HG03520 (cell line): ENCODE measurements around the gene CD300A.

ENCODE experiments used
- ATAC-seq: cut with Tn5 transposase; IDR thresholded peaks from one replicate; pipeline ENCODE4 v1.9.1; 2021; ENCODE audit warnings: mild to moderate bottlenecking, moderate library complexity; ENCODE audit not compliant: unreplicated experiment

Gene CD300A

GRCh38 chr17:74439691-74440567 is 26.5 kb upstream of the CD300A start:
- no peak for ATAC-seq

GRCh38 chr17:74441537-74441936 is 24.9 kb upstream of the CD300A start:
- ATAC-seq: no peak

- no peak for ATAC-seq
These were observed 24.2 kb upstream of the CD300A start for GRCh38 chr17:74442291-74442669.

- ATAC-seq: no peak
These were observed 23.5 kb upstream of the CD300A start for GRCh38 chr17:74442670-74443515.

GRCh38 chr17:74443516-74444296 is 22.7 kb upstream of the CD300A start:
- ATAC-seq: no peak

GRCh38 chr17:74444406-74444805 is 22.0 kb upstream of the CD300A start:
- no peak for ATAC-seq

- no peak for ATAC-seq
These were observed 21.3 kb upstream of the CD300A start for GRCh38 chr17:74445158-74445557.

- ATAC-seq: no peak
These were observed 19.6 kb upstream of the CD300A start for GRCh38 chr17:74446551-74447500.

- no peak for ATAC-seq
These were observed 18.7 kb upstream of the CD300A start for GRCh38 chr17:74447628-74448159.

GRCh38 chr17:74448756-74449155 is 17.7 kb upstream of the CD300A start:
- ATAC-seq: no peak

GRCh38 chr17:74449306-74449705 is 17.1 kb upstream of the CD300A start:
- ATAC-seq: no peak

GRCh38 chr17:74449773-74450172 is 16.7 kb upstream of the CD300A start:
- ATAC-seq: no peak

GRCh38 chr17:74450231-74450630 is 16.2 kb upstream of the CD300A start:
- ATAC-seq: no peak

GRCh38 chr17:74450925-74451403 is 15.5 kb upstream of the CD300A start:
- ATAC-seq: no peak

GRCh38 chr17:74451557-74451956 is 14.9 kb upstream of the CD300A start:
- no peak for ATAC-seq

- no peak for ATAC-seq
These were observed 14.2 kb upstream of the CD300A start for GRCh38 chr17:74452033-74452840.

GRCh38 chr17:74452841-74453661 is 13.4 kb upstream of the CD300A start:
- ATAC-seq: no peak

GRCh38 chr17:74453665-74454196 is 12.7 kb upstream of the CD300A start:
- ATAC-seq: peak; percentile 78
